HFFc6 (cell line): ENCODE results near the gene ACSM4. TPM values are rescaled to one million over a fixed set of nuclear protein-coding genes. Genes with fewer than 3 reads are reported as not detected.
"Not testable (repeated sequence)": the region's sequence is repeated elsewhere in the genome, so short reads cannot be mapped to it uniquely, and the experiment has no call there.

ENCODE experiments used
- DNase-seq: peaks from one replicate; pipeline ENCODE4 v3.0.0-alpha.2; 2018
- H3K27ac Mint-ChIP-seq: 2 replicates; pipeline ENCODE4 v1.8.0; 2020; ENCODE audit warnings: mild to moderate bottlenecking, mixed read lengths
- H3K27me3 Mint-ChIP-seq: 2 replicates; pipeline ENCODE4 v1.8.0; 2021; ENCODE audit warnings: mild to moderate bottlenecking, moderate library complexity, mixed read lengths; ENCODE audit not compliant: insufficient read depth
- H3K36me3 Mint-ChIP-seq: 2 replicates; pipeline ENCODE4 v1.8.0; 2021; ENCODE audit warnings: low read depth, mixed read lengths
- H3K4me1 Mint-ChIP-seq: 2 replicates; pipeline ENCODE4 v1.8.0; 2020; ENCODE audit warnings: low read depth, mixed read lengths
- H3K4me3 Mint-ChIP-seq: 2 replicates; pipeline ENCODE4 v1.8.0; 2020; ENCODE audit warnings: mild to moderate bottlenecking, moderate library complexity, mixed read lengths
- H3K9me3 Mint-ChIP-seq: 2 replicates; pipeline ENCODE4 v1.8.0; 2020; ENCODE audit warnings: mild to moderate bottlenecking, mixed read lengths
- CTCF ChIP-seq: fragments of 200-600 bp; sonication (generic); IDR thresholded peaks from 2 replicates; pipeline ENCODE4 v1.5.0; 2021; ENCODE audit warnings: antibody characterized with exemption, mild to moderate bottlenecking
- total RNA-seq, 6 experiments: library from RNA; stranded (reverse); fragmentation: NEBNext Ultra II Directional; extraction: Animal tissue kit (Norgen Biotek cat#: 25700); gene quantifications; 2 replicates in 1 of 6; 3 replicates in 5 of 6; pipeline ENCODE4 v1.2.3, GENCODE V29; 2021

The ACSM4 gene
- total RNA-seq, 6 experiments from 2014 or later = not detected

DNA sequence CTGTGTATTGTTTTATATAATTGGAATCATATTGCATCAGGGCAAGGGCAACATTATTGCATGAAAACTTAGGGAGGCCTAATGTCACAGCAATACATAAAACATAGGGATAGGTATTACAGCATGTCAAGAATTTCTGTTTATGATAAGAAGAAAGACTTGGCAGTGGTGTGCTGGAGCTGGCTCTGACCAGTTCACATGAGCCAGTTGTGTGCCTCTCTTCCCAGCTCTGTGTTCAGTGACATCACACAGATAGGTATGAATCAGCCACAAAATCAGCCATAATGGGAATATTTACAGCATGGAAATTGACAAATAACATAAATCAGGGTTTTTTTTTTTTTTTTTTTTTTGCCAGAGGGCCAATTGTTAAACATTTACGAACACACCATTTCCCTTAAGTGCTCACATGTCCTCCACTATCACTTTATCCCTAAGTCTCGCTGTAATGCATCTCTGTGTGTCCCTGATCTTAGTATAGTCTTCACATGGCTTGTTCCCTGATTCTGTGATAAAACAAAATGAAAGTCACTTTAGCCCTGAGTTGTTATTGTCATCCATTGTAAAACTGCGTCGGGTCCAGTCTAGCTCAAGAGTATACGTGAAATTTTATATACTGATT is 31.9 kb upstream of the ACSM4 start:
- no peak for TF ChIP-seq CTCF
- Mint-ChIP-seq H3K4me3 (no peak overlapping the region), H3K4me1 (peaks cover 6% of the 10 kb centered on the region), H3K27ac (no peak overlapping the region), H3K36me3 (no peaks in the 10 kb centered on the region), H3K9me3 (no peaks in the 10 kb centered on the region), H3K27me3 (peaks cover 3% of the 10 kb centered on the region)
- no peak for DNase-seq

DNA sequence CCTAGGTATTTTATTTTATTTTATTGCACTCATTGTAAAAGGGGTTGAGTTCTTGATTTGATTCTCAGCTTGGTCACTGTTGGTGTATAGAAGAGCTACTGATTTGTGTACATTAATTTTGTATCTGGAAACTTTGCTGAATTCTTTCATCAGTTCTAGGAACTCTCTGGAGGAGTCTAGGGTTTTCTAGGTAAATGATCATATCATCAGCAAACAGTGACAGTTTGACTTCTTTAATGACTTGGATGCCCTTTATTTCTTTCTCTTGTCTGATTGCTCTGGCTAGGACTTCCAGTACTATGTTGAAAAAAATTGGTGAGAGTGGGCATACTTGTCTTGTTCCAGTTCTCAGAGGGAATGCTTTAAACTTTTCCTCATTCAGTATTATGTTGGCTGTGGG is 28.4 kb upstream of the ACSM4 start:
- not testable (repeated sequence) for H3K4me3 Mint-ChIP-seq, DNase-seq, H3K27me3 Mint-ChIP-seq, H3K27ac Mint-ChIP-seq, H3K36me3 Mint-ChIP-seq, H3K4me1 Mint-ChIP-seq, H3K9me3 Mint-ChIP-seq

DNA sequence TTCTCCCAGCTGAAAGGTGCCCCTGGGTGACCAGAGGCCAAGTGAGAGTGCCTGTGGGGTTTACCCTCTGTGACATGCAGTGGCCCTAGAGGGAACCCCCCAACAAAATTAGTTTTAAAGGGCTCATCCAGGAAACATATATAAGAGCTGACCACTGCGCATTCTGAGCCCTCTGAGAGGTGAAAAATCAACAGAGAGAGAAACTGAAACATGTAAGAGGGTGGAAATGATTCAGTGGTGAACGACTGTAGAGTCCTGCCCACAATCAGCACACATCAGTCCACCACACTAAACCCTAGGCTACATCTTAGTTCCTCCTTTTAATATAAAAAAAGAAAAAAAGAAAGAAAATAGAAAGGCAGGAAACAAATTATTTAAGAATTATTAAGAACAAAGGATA is 21.0 kb upstream of the ACSM4 start:
- H3K9me3 Mint-ChIP-seq = peaks cover 14% of the 10 kb centered on the region
- H3K27me3 Mint-ChIP-seq = peaks cover 4% of the 10 kb centered on the region; the same call in 1 of the 2 replicates
- H3K4me1 Mint-ChIP-seq = no peaks in the 10 kb centered on the region
- DNase-seq = no peak
- TF ChIP-seq CTCF = no peak
- no peak overlapping the region for H3K27ac Mint-ChIP-seq
- no peaks in the 10 kb centered on the region for H3K36me3 Mint-ChIP-seq
- H3K4me3 Mint-ChIP-seq = no peak overlapping the region

DNA sequence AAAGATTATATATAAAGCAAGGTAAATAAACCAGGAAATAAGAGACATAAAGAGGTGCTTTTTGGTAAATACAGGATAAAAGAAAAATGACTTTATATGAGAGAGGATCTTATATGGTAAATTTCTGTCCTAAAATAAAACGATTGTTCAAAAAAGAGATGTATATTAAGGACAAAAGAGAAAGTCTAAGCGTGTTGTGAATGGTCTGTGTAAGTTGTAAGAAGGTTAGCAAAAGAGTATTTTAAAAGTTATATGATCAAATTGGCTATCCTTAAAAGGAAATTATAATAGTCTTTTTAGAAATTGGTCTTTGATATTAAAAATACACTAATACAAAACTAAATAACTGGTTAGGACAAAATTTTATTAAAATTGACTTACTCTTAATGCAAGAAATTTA is 14.1 kb upstream of the ACSM4 start:
- H3K27me3 Mint-ChIP-seq = no peaks in the 10 kb centered on the region
- peaks cover 5% of the 10 kb centered on the region; the same call in 1 of the 2 replicates for H3K36me3 Mint-ChIP-seq
- H3K9me3 Mint-ChIP-seq = peaks cover 28% of the 10 kb centered on the region
- no peak overlapping the region for H3K4me3 Mint-ChIP-seq
- H3K27ac Mint-ChIP-seq = no peak overlapping the region
- TF ChIP-seq CTCF = no peak
- DNase-seq = no peak
- H3K4me1 Mint-ChIP-seq = no peaks in the 10 kb centered on the region

GRCh38 chr12:7290588-7290987 is 13.3 kb upstream of the ACSM4 start:
- not testable (repeated sequence) for H3K4me3 Mint-ChIP-seq, H3K36me3 Mint-ChIP-seq, DNase-seq, H3K27me3 Mint-ChIP-seq, H3K27ac Mint-ChIP-seq, H3K4me1 Mint-ChIP-seq
- H3K9me3 Mint-ChIP-seq = peaks cover 27% of the 10 kb centered on the region

GRCh38 chr12:7292300-7292699 is 11.6 kb upstream of the ACSM4 start:
- H3K27me3 Mint-ChIP-seq = no peaks in the 10 kb centered on the region
- no peak for DNase-seq
- no peak for TF ChIP-seq CTCF
- no peak overlapping the region for H3K27ac Mint-ChIP-seq
- H3K4me3 Mint-ChIP-seq = no peak overlapping the region
- H3K9me3 Mint-ChIP-seq = peaks cover 14% of the 10 kb centered on the region
- no peaks in the 10 kb centered on the region for H3K4me1 Mint-ChIP-seq
- peaks cover 5% of the 10 kb centered on the region; the same call in 1 of the 2 replicates for H3K36me3 Mint-ChIP-seq

- DNase-seq = no peak
- H3K27me3 Mint-ChIP-seq = peaks cover 5% of the 10 kb centered on the region; the same call in 1 of the 2 replicates
- H3K9me3 Mint-ChIP-seq = peaks cover 10% of the 10 kb centered on the region
- H3K4me1 Mint-ChIP-seq = no peaks in the 10 kb centered on the region
- no peak overlapping the region for H3K27ac Mint-ChIP-seq
- no peak for TF ChIP-seq CTCF
- no peak overlapping the region for H3K4me3 Mint-ChIP-seq
- H3K36me3 Mint-ChIP-seq = peaks cover 5% of the 10 kb centered on the region; the same call in 1 of the 2 replicates
These were observed 10.2 kb upstream of the ACSM4 start for GRCh38 chr12:7293670-7294069.
